ENCODE measurements around the gene CRYGD.
A peak's percentile ranks its signal among the peaks of the same experiment; 100 is the strongest.

Gene CRYGD

GRCh38 chr2:208083807-208084206 is 40.5 kb downstream of the CRYGD start:
- TF ChIP-seq ZNF274 (IDR thresholded peaks at IDR 0.05; ENCODE audit: low read depth, low read length), result no peak
- TF ChIP-seq SUZ12 (IDR thresholded peaks at IDR 0.05; ENCODE audit: extremely low read depth, insufficient read depth, insufficient read length), result no peak
- TF ChIP-seq YY1 (IDR thresholded peaks at IDR 0.05; ENCODE audit: insufficient read depth, insufficient read length), result no peak
- no peak for DNase-seq (ENCODE audit: low read depth, low spot score)
- no peaks in the 10 kb centered on the region for H3K27me3 ChIP-seq (ENCODE audit: insufficient read depth, insufficient read length)
- no peaks in the 10 kb centered on the region for H3K36me3 ChIP-seq (ENCODE audit: insufficient read depth, insufficient read length, low read length)
- no peak overlapping the region for H3K9ac ChIP-seq (ENCODE audit: insufficient read length, low read depth)
- H3K9me3 ChIP-seq (ENCODE audit: insufficient read depth, low read length), result no peaks in the 10 kb centered on the region
- H3K4me1 ChIP-seq (ENCODE audit: insufficient read depth, insufficient read length), result no peaks in the 10 kb centered on the region
- H3K4me3 ChIP-seq (ENCODE audit: insufficient read length, low read depth), result no peak overlapping the region

DNA sequence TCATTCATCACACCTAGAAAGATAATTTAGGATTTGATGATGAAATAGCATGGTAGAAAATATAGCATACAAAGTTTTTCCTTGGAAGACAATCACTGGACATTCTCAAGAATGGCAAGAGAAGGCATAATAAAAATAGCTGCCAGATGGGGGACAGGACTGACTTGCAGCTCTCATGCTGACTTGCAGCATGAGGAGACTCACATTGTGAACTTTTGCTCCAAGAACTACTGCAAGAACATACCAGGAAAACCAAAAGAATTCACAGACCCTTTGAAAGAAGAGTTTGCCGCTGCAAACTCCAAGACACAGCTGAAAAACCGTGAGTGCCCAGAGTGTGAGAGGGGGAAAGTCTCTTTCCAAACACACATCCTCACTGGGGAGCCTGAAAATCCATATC is 47.0 kb downstream of the CRYGD start:
- TF ChIP-seq YY1 (IDR thresholded peaks at IDR 0.05; ENCODE audit: insufficient read depth, insufficient read length) (no peak), SUZ12 (IDR thresholded peaks at IDR 0.05; ENCODE audit: extremely low read depth, insufficient read depth, insufficient read length) (no peak), ZNF274 (IDR thresholded peaks at IDR 0.05; ENCODE audit: low read depth, low read length) (no peak)
- H3K9ac ChIP-seq (ENCODE audit: insufficient read length, low read depth), result no peak overlapping the region
- no peaks in the 10 kb centered on the region for H3K27me3 ChIP-seq (ENCODE audit: insufficient read depth, insufficient read length)
- no peaks in the 10 kb centered on the region for H3K9me3 ChIP-seq (ENCODE audit: insufficient read depth, low read length)
- no peaks in the 10 kb centered on the region for H3K36me3 ChIP-seq (ENCODE audit: insufficient read depth, insufficient read length, low read length)
- DNase-seq (ENCODE audit: low read depth, low spot score), result no peak
- H3K4me3 ChIP-seq (ENCODE audit: insufficient read length, low read depth), result no peak overlapping the region
- peaks cover 5% of the 10 kb centered on the region for H3K4me1 ChIP-seq (ENCODE audit: insufficient read depth, insufficient read length)

- Histone ChIP-seq H3K4me1 (ENCODE audit: insufficient read depth, insufficient read length) (peaks cover 5% of the 10 kb centered on the region), H3K9ac (ENCODE audit: insufficient read length, low read depth) (no peak overlapping the region), H3K9me3 (ENCODE audit: insufficient read depth, low read length) (no peaks in the 10 kb centered on the region), H3K4me3 (ENCODE audit: insufficient read length, low read depth) (no peak overlapping the region), H3K36me3 (ENCODE audit: insufficient read depth, insufficient read length, low read length) (no peaks in the 10 kb centered on the region), H3K27me3 (ENCODE audit: insufficient read depth, insufficient read length) (no peaks in the 10 kb centered on the region)
- DNase-seq (ENCODE audit: low read depth, low spot score), result no peak
- TF ChIP-seq ZNF274 (IDR thresholded peaks at IDR 0.05; ENCODE audit: low read depth, low read length), result no peak
- TF ChIP-seq YY1 (IDR thresholded peaks at IDR 0.05; ENCODE audit: insufficient read depth, insufficient read length), result no peak
- TF ChIP-seq SUZ12 (IDR thresholded peaks at IDR 0.05; ENCODE audit: extremely low read depth, insufficient read depth, insufficient read length), result no peak
These were observed 49.5 kb downstream of the CRYGD start for GRCh38 chr2:208074610-208075356.

GRCh38 chr2:208072250-208072892 is 52.0 kb downstream of the CRYGD start:
- TF ChIP-seq SUZ12 (IDR thresholded peaks at IDR 0.05; ENCODE audit: extremely low read depth, insufficient read depth, insufficient read length) (no peak), ZNF274 (IDR thresholded peaks at IDR 0.05; ENCODE audit: low read depth, low read length) (no peak), YY1 (IDR thresholded peaks at IDR 0.05; ENCODE audit: insufficient read depth, insufficient read length) (no peak)
- Histone ChIP-seq H3K4me1 (ENCODE audit: insufficient read depth, insufficient read length) (no peaks in the 10 kb centered on the region), H3K4me3 (ENCODE audit: insufficient read length, low read depth) (no peak overlapping the region), H3K36me3 (ENCODE audit: insufficient read depth, insufficient read length, low read length) (no peaks in the 10 kb centered on the region), H3K9me3 (ENCODE audit: insufficient read depth, low read length) (no peaks in the 10 kb centered on the region), H3K27me3 (ENCODE audit: insufficient read depth, insufficient read length) (no peaks in the 10 kb centered on the region), H3K9ac (ENCODE audit: insufficient read length, low read depth) (no peak overlapping the region)
- peak; percentile 76 for DNase-seq (ENCODE audit: low read depth, low spot score)
